SK-N-SH treated with all-trans-retinoic acid at 6 μM for 48 hours (cell line): ENCODE measurements around the gene TSHZ2.

Source experiments
- ATAC-seq: fragments of 200-7000 bp; cut with Tn5 transposase; 3 replicates; pipeline ENCODE4 v1.9.1; 2020; ENCODE audit warnings: mild to moderate bottlenecking, moderate library complexity
- ARNTL ChIP-seq: fragments of 450-650 bp; formaldehyde crosslinking; IDR thresholded peaks from 2 replicates; pipeline ENCODE4 v1.5.0; 2020; ENCODE audit warnings: low read depth, mild to moderate bottlenecking, moderate library complexity, borderline replicate concordance
- BACH2 ChIP-seq: fragments of 250-450 bp; sonication (Bioruptor Pico); IDR thresholded peaks from 2 replicates; pipeline ENCODE4 v1.9.0; 2021; ENCODE audit warnings: mild to moderate bottlenecking, borderline replicate concordance
- CSDC2 ChIP-seq: fragments of 250-450 bp; sonication (Bioruptor Pico); IDR thresholded peaks from 2 replicates; pipeline ENCODE4 v1.5.0; 2020; ENCODE audit warnings: mild to moderate bottlenecking, moderate library complexity
- ESRRG ChIP-seq: fragments of 250-450 bp; sonication (Bioruptor Pico); IDR thresholded peaks from 2 replicates; pipeline ENCODE4 v1.6.1; 2021; ENCODE audit warnings: mild to moderate bottlenecking
- GLIS3 ChIP-seq: fragments of 250-450 bp; sonication (Bioruptor Pico); IDR thresholded peaks from 2 replicates; pipeline ENCODE4 v1.5.0; 2020; ENCODE audit warnings: mild to moderate bottlenecking, moderate library complexity
- OSR1 ChIP-seq: fragments of 250-450 bp; sonication (Bioruptor Pico); IDR thresholded peaks from 2 replicates; pipeline ENCODE4 v1.8.0; 2022; ENCODE audit warnings: moderate library complexity, mild to moderate bottlenecking, inconsistent platforms
- PPARA ChIP-seq: fragments of 250-450 bp; sonication (Bioruptor Pico); IDR thresholded peaks from 2 replicates; pipeline ENCODE4 v1.5.0; 2020; ENCODE audit warnings: mild to moderate bottlenecking, borderline replicate concordance
- RARB ChIP-seq: fragments of 250-450 bp; sonication (Bioruptor Pico); IDR thresholded peaks from 2 replicates; pipeline ENCODE4 v1.8.0; 2021; ENCODE audit warnings: mild to moderate bottlenecking, moderate library complexity
- SNAI2 ChIP-seq: fragments of 250-450 bp; sonication (Bioruptor Pico); IDR thresholded peaks from 2 replicates; pipeline ENCODE4 v1.5.0; 2020; ENCODE audit warnings: mild to moderate bottlenecking, moderate library complexity
- TCF4 ChIP-seq: fragments of 250-450 bp; sonication (Bioruptor Pico); IDR thresholded peaks from 2 replicates; pipeline ENCODE4 v1.8.0; 2021; ENCODE audit warnings: mild to moderate bottlenecking, moderate library complexity, borderline replicate concordance
- TOX ChIP-seq: fragments of 250-450 bp; sonication (Bioruptor Pico); IDR thresholded peaks from 2 replicates; pipeline ENCODE4 v1.8.0; 2021; ENCODE audit warnings: mild to moderate bottlenecking, moderate library complexity, borderline replicate concordance
- ZC3H10 ChIP-seq: fragments of 250-450 bp; sonication (Bioruptor Pico); IDR thresholded peaks from 2 replicates; pipeline ENCODE4 v1.5.1; 2021; ENCODE audit warnings: mild to moderate bottlenecking, moderate library complexity
- ZFP3 ChIP-seq: fragments of 250-450 bp; sonication (Bioruptor Pico); IDR thresholded peaks from 2 replicates; pipeline ENCODE4 v1.5.0; 2020; ENCODE audit warnings: mild to moderate bottlenecking, moderate library complexity
- ZFP30 ChIP-seq: fragments of 450-650 bp; formaldehyde crosslinking; IDR thresholded peaks from 2 replicates; pipeline ENCODE4 v1.5.0; 2022; ENCODE audit warnings: mild to moderate bottlenecking, moderate library complexity
- ZNF565 ChIP-seq: fragments of 450-650 bp; formaldehyde crosslinking; conservative IDR thresholded peaks from 2 replicates; pipeline ENCODE4 v1.5.0; 2020; ENCODE audit warnings: low read depth, mild to moderate bottlenecking, moderate library complexity
- ZNF70 ChIP-seq: fragments of 450-650 bp; formaldehyde crosslinking; IDR thresholded peaks from 2 replicates; pipeline ENCODE4 v1.5.0; 2020; ENCODE audit warnings: mild to moderate bottlenecking, moderate library complexity
- ZNF8 ChIP-seq: fragments of 450-650 bp; formaldehyde crosslinking; IDR thresholded peaks from 2 replicates; pipeline ENCODE4 v1.5.0; 2020; ENCODE audit warnings: mild to moderate bottlenecking, moderate library complexity
- TF ChIP-seq, protein P1 (sequence below): fragments of 250-450 bp; sonication (Bioruptor Pico); IDR thresholded peaks from 2 replicates; pipeline ENCODE4 v1.5.0; 2020; ENCODE audit warnings: mild to moderate bottlenecking, moderate library complexity
- TF ChIP-seq, protein P2 (sequence below): fragments of 250-450 bp; sonication (Bioruptor Pico); IDR thresholded peaks from 2 replicates; pipeline ENCODE4 v1.5.1; 2020; ENCODE audit warnings: low read depth, mild to moderate bottlenecking, moderate library complexity
- TF ChIP-seq, protein P3 (sequence below): fragments of 250-450 bp; sonication (Bioruptor Pico); IDR thresholded peaks from 2 replicates; pipeline ENCODE4 v1.5.1; 2021; ENCODE audit warnings: mild to moderate bottlenecking, moderate library complexity
- TF ChIP-seq, protein P4 (sequence below): fragments of 250-450 bp; sonication (Bioruptor Pico); IDR thresholded peaks from 2 replicates; pipeline ENCODE4 v1.8.0; 2021; ENCODE audit warnings: low read depth, mild to moderate bottlenecking, moderate library complexity, borderline replicate concordance
- TF ChIP-seq, protein P5 (sequence below): fragments of 250-450 bp; sonication (Bioruptor Pico); IDR thresholded peaks from 2 replicates; pipeline ENCODE4 v1.8.0; 2020; ENCODE audit warnings: mild to moderate bottlenecking, moderate library complexity, borderline replicate concordance

The TSHZ2 gene

DNA sequence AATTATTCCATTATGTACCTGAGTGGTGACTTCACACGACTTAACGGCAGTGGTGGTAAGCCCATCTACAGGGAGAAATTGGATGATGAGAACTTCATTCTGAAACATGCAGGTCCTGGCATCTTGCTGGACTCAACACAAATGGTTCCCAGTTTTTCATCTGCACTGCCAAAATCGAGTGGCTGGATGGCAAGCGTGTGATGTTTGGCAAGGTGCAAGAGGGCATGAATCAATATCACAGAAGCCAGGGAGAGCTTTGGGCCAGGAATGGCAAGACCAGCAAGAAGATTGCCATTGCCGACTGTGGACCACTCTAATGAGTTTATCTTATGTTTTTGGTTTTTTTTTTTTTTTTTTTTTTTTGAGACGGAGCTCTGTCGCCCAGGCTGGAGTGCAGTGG lies 449.2 kb downstream of the TSHZ2 start:
- no peak for ATAC-seq
- no peak for TF ChIP-seq ZFP30 (CRISPR knock-in tag)
- TF ChIP-seq, protein P1, sequence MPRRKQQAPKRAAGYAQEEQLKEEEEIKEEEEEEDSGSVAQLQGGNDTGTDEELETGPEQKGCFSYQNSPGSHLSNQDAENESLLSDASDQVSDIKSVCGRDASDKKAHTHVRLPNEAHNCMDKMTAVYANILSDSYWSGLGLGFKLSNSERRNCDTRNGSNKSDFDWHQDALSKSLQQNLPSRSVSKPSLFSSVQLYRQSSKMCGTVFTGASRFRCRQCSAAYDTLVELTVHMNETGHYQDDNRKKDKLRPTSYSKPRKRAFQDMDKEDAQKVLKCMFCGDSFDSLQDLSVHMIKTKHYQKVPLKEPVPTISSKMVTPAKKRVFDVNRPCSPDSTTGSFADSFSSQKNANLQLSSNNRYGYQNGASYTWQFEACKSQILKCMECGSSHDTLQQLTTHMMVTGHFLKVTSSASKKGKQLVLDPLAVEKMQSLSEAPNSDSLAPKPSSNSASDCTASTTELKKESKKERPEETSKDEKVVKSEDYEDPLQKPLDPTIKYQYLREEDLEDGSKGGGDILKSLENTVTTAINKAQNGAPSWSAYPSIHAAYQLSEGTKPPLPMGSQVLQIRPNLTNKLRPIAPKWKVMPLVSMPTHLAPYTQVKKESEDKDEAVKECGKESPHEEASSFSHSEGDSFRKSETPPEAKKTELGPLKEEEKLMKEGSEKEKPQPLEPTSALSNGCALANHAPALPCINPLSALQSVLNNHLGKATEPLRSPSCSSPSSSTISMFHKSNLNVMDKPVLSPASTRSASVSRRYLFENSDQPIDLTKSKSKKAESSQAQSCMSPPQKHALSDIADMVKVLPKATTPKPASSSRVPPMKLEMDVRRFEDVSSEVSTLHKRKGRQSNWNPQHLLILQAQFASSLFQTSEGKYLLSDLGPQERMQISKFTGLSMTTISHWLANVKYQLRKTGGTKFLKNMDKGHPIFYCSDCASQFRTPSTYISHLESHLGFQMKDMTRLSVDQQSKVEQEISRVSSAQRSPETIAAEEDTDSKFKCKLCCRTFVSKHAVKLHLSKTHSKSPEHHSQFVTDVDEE (CRISPR knock-in tag), result no peak
- no peak for TF ChIP-seq GLIS3 (CRISPR knock-in tag)
- TF ChIP-seq ZNF8, result no peak
- no peak for TF ChIP-seq SNAI2 (CRISPR knock-in tag)
- TF ChIP-seq, protein P2, sequence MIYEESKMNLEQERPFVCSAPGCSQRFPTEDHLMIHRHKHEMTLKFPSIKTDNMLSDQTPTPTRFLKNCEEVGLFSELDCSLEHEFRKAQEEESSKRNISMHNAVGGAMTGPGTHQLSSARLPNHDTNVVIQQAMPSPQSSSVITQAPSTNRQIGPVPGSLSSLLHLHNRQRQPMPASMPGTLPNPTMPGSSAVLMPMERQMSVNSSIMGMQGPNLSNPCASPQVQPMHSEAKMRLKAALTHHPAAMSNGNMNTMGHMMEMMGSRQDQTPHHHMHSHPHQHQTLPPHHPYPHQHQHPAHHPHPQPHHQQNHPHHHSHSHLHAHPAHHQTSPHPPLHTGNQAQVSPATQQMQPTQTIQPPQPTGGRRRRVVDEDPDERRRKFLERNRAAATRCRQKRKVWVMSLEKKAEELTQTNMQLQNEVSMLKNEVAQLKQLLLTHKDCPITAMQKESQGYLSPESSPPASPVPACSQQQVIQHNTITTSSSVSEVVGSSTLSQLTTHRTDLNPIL (CRISPR knock-in tag), result no peak
- TF ChIP-seq, protein P3, sequence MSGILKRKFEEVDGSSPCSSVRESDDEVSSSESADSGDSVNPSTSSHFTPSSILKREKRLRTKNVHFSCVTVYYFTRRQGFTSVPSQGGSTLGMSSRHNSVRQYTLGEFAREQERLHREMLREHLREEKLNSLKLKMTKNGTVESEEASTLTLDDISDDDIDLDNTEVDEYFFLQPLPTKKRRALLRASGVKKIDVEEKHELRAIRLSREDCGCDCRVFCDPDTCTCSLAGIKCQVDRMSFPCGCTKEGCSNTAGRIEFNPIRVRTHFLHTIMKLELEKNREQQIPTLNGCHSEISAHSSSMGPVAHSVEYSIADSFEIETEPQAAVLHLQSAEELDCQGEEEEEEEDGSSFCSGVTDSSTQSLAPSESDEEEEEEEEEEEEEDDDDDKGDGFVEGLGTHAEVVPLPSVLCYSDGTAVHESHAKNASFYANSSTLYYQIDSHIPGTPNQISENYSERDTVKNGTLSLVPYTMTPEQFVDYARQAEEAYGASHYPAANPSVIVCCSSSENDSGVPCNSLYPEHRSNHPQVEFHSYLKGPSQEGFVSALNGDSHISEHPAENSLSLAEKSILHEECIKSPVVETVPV (CRISPR knock-in tag), result no peak
- TF ChIP-seq TOX (CRISPR knock-in tag), result no peak
- no peak for TF ChIP-seq ARNTL
- no peak for TF ChIP-seq ZFP3 (CRISPR knock-in tag)
- no peak for TF ChIP-seq CSDC2 (CRISPR knock-in tag)
- no peak for TF ChIP-seq ESRRG (CRISPR knock-in tag)
- TF ChIP-seq ZNF70 (CRISPR knock-in tag), result no peak
- no peak for TF ChIP-seq PPARA
- no peak for TF ChIP-seq OSR1

DNA sequence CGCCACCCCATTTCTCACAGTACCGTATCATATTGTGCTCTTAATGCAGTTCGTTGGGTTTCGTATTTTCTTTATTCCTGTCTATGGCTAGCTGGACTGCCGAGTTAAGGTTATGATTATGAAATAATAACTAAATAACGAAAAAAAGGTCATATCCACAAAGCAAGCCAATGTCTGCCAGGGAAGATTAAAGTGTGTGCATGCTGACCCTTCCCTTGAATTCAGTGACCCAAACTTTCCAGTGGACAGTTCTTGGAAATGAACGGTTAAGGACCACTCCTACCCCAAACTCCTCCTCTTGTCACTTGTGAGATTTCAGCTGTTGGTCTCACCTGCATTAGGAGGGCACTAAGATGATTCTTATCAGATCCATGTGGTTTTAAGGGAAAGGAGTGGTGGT lies 449.9 kb downstream of the TSHZ2 start:
- ATAC-seq, result no peak
- TF ChIP-seq RARB (CRISPR knock-in tag) (no peak), ZNF70 (CRISPR knock-in tag) (no peak), ZNF8 (no peak), TCF4 (CRISPR knock-in tag) (no peak), CSDC2 (CRISPR knock-in tag) (no peak), ZC3H10 (CRISPR knock-in tag) (no peak)
- TF ChIP-seq, protein P2 (CRISPR knock-in tag), result no peak
- TF ChIP-seq, protein P1 (CRISPR knock-in tag), result no peak
- TF ChIP-seq, protein P4, sequence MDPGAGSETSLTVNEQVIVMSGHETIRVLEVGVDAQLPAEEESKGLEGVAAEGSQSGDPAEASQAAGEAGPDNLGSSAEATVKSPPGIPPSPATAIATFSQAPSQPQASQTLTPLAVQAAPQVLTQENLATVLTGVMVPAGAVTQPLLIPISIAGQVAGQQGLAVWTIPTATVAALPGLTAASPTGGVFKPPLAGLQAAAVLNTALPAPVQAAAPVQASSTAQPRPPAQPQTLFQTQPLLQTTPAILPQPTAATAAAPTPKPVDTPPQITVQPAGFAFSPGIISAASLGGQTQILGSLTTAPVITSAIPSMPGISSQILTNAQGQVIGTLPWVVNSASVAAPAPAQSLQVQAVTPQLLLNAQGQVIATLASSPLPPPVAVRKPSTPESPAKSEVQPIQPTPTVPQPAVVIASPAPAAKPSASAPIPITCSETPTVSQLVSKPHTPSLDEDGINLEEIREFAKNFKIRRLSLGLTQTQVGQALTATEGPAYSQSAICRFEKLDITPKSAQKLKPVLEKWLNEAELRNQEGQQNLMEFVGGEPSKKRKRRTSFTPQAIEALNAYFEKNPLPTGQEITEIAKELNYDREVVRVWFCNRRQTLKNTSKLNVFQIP, result no peak
- TF ChIP-seq, all 23 proteins: peak for 0

DNA sequence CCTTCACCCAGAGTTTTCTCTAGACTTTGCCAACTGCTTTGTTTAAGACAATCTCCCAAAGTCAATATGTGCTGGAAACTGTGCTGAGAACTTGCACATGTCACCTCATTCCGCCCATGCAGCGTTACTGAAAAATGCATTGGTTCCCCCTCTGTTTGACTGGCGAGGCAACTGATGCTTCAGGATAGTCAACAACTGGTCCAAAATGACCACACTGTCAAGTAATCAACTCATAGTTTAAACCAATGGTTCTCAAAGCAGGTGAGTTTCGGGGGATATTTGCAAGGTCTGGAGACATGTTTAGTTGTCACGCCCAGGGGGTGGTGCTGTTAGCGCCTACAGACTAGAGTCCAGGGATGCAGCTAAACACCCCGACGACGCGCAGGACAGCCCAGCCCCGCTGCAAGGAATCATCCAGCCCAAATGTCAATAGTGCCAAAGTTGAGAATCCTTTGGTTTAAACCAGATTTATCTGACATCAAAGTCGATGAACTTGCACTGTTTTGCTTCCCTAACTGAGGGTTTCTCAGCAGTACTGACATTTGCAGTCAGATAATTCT lies 451.5 kb downstream of the TSHZ2 start:
- no peak for ATAC-seq
- TF ChIP-seq ZNF565 (CRISPR knock-in tag) (no peak), BACH2 (CRISPR knock-in tag) (no peak), CSDC2 (CRISPR knock-in tag) (no peak), ZC3H10 (CRISPR knock-in tag) (no peak), ARNTL (no peak), ZNF8 (no peak)
- TF ChIP-seq, protein P5, sequence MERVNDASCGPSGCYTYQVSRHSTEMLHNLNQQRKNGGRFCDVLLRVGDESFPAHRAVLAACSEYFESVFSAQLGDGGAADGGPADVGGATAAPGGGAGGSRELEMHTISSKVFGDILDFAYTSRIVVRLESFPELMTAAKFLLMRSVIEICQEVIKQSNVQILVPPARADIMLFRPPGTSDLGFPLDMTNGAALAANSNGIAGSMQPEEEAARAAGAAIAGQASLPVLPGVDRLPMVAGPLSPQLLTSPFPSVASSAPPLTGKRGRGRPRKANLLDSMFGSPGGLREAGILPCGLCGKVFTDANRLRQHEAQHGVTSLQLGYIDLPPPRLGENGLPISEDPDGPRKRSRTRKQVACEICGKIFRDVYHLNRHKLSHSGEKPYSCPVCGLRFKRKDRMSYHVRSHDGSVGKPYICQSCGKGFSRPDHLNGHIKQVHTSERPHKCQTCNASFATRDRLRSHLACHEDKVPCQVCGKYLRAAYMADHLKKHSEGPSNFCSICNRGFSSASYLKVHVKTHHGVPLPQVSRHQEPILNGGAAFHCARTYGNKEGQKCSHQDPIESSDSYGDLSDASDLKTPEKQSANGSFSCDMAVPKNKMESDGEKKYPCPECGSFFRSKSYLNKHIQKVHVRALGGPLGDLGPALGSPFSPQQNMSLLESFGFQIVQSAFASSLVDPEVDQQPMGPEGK, result no peak
- TF ChIP-seq, protein P1 (CRISPR knock-in tag), result no peak
